Activated CD8-positive, alpha-beta memory T cell treated with anti-CD3 and anti-CD28 coated beads for 4 hours (primary cell): Measurements from ENCODE around the gene CRB3.
A peak's percentile ranks its signal among the peaks of the same experiment; 100 is the strongest.

Experiments used
- DNase-seq, 2 donors: peaks; one replicate each; pipeline ENCODE4 v3.0.0-alpha.2; 2020; ENCODE audit warnings: low read depth in 2 of 2

Gene CRB3

DNA sequence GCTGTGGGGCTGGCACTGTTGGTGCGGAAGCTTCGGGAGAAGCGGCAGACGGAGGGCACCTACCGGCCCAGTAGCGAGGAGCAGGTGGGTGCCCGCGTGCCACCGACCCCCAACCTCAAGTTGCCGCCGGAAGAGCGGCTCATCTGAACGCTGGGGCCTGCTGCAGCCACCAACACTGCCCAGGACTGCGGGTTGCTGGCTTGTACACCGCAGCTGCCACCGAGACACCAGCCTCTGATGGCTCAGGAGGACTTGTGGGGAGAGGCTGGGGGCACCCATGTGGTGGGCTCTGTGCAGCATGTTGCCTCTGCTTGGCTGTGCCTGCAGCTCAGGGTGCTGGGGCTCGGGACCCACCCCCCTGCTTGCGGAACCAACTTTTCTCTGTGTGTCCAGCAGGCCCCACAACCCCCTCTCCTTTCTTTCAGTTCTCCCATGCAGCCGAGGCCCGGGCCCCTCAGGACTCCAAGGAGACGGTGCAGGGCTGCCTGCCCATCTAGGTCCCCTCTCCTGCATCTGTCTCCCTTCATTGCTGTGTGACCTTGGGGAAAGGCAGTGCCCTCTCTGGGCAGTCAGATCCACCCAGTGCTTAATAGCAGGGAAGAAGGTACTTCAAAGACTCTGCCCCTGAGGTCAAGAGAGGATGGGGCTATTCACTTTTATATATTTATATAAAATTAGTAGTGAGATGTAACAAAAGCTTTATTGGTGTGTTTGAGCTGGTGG is 2.6 kb downstream of the CRB3 start:
- DNase-seq = no peak

DNA sequence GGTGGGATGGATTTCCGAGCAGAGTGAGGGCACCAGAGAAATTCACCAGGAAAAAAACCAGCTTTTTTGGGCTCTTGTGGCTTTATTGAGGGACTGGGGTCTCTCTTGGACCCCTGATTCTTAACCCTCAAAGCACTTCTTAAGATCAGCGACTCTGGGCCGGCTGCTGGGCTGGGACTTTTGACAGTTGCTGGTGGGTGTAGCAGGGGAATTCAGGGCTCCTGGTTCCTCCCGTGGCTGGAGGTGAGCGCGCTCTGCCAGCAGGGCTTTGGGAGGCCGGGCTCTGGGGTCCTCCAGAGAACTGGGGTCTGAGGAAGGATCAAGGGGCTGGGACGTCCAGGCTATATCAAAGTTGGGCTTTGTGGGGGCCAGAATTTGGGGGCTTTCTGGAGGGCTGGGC is 3.3 kb downstream of the CRB3 start:
- DNase-seq = no peak

DNA sequence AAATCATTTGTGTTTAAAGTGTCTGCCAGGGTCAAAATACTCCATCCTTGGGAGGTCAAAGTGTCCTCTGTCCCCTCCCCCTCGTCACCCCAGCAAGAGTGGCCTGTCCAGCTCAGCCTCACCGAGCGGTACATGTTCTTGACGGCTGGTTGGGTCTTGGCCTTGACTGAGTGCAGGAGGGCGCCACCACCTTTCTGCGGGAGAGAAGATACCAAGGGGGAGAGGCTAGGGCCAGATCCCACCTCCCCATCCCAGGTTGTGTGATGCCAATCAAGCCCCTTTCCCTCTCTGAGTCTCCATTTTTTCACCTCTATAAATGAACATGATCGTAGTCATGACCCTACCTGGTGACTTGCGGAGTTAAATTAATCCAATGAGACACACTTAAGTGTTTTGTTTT is 6.1 kb downstream of the CRB3 start:
- no peak for DNase-seq

DNA sequence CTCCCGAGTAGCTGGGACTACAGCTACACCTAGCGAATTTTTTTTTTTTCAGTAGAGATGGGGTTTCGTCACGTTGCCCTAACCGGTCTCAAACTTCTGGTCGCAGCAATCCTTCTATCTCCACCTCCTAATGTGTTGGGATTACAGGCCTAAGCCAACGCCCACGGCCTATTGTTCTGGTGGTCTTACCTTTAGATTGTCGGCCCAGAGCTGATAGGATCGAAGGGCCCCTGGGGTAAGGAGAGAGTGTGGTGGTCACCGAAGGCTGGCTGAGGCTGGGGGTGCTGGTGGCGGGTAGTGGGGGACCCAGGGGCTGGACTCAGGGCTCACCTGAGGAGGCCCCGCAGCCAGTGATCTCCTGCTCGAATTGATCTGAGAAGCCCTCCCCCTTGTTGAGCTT is 7.0 kb downstream of the CRB3 start:
- DNase-seq = no peak

DNA sequence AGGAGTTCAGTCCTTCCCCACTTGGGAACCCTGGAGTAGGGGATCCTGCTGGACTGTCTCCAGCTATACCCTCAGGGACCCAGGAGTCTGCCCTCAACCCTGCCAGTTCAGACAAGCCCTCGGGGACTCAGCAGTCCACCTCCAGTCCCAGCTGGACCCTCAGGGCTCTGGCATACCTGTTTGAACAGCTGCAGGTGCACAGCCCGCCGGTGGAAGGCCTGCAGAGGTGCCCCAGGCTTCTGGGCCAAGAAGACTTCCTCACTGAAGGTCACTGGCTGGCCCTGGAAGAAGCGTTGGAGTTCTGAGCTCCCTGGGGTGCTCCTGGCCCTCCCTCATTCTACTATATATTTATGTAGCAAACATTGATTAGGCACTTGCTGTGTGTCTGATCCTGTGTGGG is 8.6 kb downstream of the CRB3 start:
- DNase-seq = no peak

DNA sequence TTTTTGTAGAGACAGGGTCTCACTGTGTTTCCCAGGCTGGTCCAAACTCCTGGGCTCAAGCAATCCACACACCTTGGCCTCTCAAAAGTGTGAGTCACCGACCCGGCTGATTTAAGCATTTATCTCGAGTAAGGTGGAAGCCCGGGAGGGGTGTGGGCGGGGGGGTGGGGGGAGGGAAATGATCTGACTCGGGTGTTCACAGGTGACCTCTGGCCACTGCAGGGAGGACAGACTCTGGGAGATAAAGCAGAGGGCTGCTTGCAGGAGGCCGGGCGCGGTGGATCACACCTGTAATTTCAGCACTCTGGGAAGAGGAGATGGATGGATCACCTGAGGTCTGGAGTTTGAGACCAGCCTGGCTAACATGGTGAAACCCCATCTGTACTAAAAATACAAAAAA is 9.6 kb downstream of the CRB3 start:
- DNase-seq = no peak

DNA sequence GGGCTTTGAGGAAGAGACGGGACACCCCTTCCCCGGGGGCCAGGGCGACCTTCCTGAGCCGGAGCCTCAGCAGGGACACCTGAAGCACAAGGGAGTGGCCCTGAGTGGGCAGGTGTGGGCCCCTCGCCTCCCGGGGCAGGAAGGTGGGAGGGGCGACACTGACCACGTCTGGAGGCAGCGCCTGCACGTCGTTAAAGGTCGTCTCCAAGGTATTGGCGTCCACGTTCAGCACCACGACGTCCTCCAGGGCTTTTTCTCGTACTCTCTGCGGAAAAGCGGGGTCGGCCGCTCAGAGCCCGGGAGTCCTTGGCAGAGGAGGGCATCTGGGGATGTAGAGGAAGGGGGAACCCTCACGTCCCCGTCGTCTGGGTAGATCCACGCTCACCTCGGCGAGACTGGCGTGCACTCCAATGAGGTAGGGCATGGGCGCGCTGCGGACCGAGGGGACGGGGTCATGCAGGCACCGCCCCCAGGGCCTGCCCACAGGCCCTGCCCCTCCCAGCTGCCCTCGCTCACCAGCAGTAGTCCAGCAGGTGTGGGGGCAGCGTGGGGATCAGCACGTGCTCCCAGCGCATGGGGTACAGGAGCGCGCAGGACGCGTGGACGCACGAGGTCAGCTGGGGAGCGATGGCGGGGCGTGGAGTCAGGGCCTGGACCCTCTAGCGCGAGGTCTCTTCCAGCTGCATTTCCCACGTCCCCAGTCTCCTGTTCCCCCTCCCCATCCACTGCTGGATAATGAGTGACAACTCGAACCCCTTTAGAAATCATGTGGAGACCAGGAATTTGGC is 11.4 kb downstream of the CRB3 start:
- no peak for DNase-seq

DNA sequence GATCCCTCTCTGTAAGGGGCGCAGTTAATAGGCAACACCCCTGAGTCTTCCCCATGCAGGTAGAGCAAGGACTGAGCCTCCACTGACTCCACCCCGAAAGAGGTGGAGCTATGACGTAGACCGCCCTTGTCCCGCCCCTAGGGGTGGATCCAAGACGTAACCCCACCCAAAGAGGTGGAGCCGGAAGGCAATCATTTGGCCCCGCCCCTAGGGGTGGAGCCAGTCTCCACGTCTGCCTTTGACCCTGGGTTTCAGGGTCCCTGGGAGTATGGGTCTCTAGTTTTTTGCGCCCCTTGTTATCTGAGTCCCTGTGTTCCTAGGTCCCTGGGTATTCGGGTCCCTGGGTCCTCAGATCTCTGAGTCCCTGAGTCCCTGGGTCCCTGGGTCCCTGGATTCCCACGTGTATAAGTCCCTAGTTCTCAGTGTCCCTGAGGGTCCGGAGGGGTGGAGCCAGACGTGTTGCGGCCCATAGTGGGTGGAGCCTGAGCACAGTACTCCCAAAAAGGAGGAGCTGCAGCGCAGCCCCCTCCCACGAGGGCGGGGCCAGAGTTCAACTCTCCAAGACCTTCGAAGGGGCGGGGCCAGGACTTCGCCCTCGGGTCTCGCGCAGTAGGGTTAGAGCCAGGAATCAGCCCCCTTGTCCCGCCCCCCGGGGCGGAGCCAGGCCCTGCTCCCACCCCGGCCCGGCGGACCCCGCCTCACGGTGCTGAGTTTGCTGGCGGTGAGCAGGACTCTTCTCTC is 12.3 kb downstream of the CRB3 start:
- no peak for DNase-seq

DNA sequence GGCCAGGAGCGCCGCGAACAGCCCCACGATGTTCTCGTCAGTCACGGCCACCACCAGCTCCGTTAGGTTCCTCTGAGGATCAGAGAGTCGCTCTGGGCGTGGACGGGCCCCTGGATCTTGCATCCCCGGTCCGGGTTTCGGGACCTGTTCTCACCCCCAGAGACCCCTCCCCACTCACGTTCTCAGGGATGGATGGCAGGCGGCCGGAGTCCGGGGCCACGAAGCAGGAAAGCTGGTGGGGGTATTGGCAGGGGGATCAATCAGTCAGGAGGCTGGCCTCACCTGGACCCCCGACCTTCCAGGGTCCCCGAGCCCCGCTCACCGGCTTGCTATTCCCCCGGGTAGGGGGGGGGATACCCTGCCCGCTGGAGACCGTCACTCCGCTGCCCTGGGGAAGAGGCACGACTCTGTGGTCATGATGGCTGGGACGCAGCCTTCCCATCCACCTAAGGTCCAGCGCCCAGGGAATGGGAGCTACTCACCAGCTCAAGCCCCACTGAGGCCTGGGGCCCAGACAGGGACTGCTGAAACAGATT is 12.9 kb downstream of the CRB3 start:
- DNase-seq = no peak

DNA sequence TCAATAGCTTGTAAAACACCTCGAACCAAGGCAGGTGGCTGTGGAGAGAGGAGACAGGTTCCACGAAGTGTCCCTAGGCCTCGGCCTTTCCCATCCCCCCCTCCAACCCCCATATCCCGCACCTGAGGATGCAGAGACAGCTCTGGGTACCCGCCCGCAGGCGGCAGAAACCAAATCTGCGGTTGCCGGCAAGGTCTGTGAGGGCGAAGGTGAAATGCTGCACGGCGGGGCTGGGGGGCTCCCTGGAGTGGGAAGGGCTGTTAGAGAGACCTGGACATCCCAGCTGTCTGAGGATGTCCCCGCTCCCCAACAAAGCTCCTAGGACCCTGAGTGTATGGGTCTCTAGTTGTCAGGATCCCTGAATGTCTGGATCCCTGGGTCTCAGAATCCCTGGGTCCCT is 14.7 kb downstream of the CRB3 start:
- DNase-seq = no peak

DNA sequence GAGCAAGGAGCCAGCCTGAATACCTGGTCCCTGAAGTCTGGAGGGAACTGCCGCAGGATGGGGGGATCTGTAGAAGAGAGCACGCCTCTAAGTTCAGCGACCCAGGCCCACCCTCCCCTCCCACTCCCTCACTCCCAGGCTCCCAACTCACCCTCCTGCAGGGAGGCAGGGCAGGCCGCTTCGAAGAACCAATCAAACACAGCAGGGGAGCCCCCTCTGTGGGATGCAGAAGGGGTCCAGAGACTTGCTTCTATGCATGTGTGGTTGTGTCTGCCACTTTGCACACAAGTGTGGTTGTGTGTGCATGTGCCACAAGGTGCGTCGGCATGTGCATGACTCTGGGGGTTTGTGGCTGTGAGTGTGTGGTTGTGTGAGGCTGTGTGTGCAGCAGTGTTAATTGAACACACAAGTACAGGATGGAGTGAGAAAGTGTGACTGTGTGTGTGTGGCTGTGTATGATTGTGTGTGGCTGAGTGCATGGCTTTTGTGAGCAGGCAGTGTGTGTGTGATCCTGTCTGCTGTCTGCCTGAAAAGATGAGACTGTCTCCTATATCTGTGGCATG is 15.8 kb downstream of the CRB3 start:
- no peak for DNase-seq

DNA sequence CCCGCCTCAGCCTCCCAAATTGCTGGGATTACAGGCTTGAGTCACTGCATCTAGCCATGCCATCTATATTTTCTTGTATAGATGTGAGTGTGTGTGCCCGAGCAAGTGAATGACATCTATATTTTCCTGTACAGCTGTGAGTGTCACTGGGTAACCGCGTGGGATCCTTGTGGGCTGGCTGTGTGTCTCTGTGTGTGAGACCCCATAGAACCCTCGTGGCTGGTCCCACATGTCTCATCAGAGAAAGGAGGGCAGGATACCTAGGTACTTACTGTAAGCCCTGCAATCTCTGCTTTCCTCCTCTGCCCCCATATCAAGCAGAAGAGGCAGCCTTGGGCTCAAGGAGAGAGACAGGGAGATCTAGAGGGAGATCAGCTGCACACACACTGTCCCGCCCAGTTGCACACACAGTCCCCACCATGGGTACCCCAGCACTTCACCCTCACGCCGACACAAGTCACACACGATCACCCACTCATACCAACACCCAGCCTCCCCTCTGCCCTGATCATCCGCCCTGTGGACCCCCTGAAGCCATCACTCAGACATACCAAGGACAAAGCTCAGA is 16.9 kb downstream of the CRB3 start:
- peak in 1 of 2 donors; percentile 30 for DNase-seq

DNA sequence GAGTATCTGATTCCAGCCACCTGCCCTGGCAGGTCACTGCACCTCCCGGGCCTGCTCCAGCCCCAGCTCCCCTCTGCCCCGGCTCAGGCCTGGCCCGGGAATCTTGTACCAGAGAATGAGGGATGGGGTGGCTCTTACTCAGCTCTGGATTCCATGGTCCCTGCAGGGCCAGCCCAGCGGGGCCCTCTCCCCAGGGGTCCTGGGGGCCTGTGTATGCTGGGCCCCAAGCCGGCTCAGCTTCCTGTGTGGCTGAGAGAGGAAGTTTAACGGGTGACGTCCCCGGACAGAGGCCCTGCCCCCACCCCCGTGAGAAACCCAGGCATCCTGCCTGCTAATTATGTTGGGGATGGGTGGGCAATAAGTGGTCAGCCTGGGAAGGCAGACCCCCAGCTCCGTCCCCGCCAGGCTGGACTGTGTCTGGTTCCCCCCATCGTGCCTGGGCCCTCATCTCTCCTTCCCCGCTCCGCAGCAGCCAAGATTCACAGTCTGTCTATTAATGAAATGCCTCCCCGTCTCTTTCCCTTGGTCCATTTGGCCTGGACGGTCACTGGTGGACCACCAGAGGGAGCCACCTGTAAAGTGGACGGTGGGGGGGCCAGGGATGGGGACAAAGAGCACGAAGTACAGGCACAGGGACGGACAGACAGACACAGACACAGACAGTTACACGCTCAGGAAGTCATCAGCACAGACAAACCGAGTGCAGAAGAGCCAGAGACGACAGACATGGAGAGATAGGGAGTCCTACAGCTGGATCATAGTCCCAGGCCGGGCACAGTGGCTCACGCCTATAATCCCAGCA is 17.7 kb downstream of the CRB3 start, which contains the start of gene DENND1C:
DENND1C (minus strand) TSS at position 247 of the 802 bp plus-strand sequence; CDS start at position 155, 92 bp downstream.
- DNase-seq = peak in 1 of 2 donors; percentile 42

DNA sequence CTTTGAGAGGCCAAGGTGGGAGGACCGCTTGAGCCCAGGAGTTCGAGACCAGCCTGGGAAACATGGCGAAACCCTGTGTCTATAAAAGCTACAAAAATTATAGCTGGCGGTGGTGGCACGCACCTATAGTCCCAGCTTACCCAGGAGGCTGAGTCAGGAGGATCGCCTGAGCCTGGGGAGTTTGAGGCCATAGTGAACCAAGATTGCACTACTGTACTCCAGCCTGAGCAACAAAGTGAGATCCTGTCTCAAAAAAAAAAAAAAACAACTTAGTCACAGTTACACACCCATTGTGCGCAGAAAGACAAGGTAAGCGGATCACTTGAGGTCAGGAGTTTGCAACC is 18.2 kb downstream of the CRB3 start:
- no peak for DNase-seq

DNA sequence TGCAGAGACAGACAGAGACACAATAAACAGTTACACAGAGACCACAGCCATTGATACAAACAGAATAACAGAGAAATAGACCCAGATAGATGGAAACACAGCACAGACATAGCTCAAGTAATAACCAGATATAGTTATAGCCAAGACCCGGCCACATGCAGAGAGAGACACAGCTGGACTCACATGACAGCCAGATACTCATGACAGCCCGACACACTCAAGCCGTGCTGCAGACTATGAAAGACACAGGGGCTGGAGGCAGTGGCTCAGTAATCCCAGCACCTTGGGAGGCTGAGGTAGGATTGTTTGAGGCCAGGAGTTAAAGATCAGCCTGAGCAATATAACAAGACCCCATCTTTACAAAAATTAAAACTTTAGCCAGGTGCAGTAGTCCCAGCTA is 19.2 kb downstream of the CRB3 start:
- no peak for DNase-seq

DNA sequence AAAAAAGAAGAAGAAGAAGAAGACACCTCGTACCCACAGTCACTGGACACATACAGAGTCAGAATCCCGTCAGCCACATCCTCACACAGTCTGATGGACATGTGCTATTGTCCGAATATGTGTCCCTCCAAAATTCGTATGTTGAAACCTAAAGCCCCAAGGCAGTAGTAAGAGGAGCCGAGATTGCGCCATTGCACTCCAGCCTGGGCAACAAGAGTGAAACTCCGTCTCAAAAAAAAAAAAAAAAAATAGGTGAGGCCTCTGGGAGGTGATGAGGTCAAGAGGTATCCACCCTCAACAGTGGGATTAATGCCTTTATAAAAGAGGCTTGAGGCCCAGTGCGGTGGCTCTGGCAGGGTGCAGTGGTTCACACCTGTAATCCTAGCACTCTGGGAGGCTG is 20.2 kb downstream of the CRB3 start:
- DNase-seq = no peak

DNA sequence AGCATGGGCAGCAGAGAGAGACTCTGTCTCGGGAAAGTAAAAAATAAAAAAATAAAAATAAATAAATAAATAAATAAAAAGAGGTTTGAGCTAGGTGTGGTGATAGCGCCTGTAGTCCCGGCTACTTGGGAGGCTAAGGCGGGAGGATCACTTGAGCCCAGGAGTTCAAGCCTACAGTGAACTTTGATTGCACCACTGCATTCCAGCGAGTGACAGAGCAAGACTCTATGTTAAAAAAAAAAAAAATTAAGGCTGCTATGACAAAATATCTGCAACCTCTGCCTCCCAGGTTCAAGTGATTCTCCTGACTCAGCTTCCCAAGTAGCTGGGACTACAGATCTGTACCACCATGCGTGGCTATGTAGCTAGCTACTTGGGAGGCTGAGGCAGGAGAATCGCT is 20.8 kb downstream of the CRB3 start:
- no peak for DNase-seq

DNA sequence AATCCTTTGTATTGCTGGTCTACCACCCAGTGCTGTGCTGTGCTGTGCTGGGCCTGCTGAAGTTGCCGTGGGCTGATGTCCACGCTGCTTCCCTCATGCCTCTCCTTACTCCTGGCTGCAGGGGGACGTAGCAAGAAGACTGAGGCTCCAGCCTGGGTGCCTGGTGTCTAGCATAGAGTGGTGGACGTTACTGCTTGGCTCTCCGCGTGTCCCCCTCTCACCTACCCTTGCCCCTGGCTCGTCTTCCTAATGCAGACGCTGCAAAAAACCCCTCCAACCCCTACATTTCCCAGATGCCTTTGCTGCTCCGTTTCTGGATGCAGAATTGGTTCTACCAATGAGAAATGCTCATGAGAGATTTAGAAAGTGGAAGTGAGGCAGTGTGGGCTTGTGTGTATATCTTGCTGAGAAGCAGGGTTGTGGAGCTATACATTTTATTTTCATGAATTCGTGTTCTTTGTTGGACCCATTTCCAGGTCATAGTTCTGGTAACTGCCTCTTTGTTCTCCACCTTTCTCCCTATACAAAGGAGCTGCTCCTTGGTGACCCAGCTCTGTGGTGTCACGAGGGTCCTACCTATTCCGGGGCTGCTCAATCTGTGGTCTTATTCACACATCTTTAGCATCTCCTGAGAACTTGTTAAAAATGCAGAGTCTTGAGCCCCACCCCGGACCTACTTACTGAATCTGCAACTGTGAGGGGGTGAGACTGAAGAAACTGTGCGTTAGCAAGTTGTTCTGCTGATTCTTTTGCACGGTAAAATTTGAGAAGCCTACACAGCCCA is 25.4 kb downstream of the CRB3 start:
- DNase-seq = no peak

DNA sequence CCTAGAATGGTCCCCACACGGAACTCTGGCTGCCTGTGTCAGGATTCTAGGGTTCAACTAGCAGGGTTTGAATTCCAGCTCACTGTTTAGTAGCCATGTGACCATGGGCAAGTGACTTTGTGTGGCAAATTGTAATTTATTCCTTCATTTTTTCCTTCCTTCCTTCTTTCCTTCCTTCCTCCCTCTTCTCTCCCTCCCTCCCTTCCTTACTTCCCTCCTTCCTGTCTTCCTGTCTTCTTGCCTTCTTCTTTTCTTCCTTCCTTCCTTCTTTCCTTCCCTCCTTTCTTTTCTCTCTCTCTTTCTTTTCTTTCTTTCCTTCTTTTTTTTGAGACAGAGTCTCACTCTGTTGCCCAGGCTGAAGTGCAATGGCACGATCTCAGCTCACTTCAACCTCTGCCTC is 26.1 kb downstream of the CRB3 start:
- DNase-seq = no peak
